B cell (primary cell): ENCODE results near the gene TTC28. TPM values are rescaled to one million over a fixed set of nuclear protein-coding genes. Genes with fewer than 3 reads are reported as not detected.

Experiments used
- ATAC-seq: fragments of 200-7000 bp; cut with Tn5 transposase; one replicate; pipeline ENCODE4 v1.10.0; 2021; ENCODE audit warnings: low read depth, mild to moderate bottlenecking, moderate number of reproducible peaks, moderate library complexity
- CTCF ChIA-PET: fragments of 350-600 bp; sonication (Branson Sonifier 250); formaldehyde crosslinking; loops from one replicate; lab custom pipeline; 2021; ENCODE audit warnings: antibody characterized with exemption, inconsistent platforms; lab: Charles Lee
- POLR2A ChIA-PET: fragments of 350-600 bp; sonication (Branson Sonifier 250); formaldehyde crosslinking; loops from one replicate; lab custom pipeline; 2021; ENCODE audit warnings: antibody characterized with exemption; lab: Charles Lee
- DNase-seq: peaks from one replicate; pipeline ENCODE4 v3.0.0; 2013
- H2AFZ ChIP-seq: 2 replicates; pipeline ENCODE4 v1.6.1; 2012; ENCODE audit warnings: mild to moderate bottlenecking, low read depth, low read length; ENCODE audit not compliant: insufficient read depth, poor library complexity, severe bottlenecking
- H3K27ac ChIP-seq, 2 donors: 1 replicate in 1 of 2; 2 replicates in 1 of 2; pipeline ENCODE4 v1.5.1; 2012 to 2013; ENCODE audit warnings: low read length in 2 of 2, mild to moderate bottlenecking in 2 of 2, moderate library complexity in 1 of 2
- H3K27me3 ChIP-seq, 4 experiments: fragments of 200-600 bp in 1 of 4; sonication (generic) in 1 of 4; replicated peaks in 1 of 4; 1 replicate in 2 of 4; 2 replicates in 2 of 4; pipeline versions ENCODE4 v1.6.1 to v1.7.0; 2013 to 2016; ENCODE audit warnings: low read length in 3 of 4, mild to moderate bottlenecking in 2 of 4, mixed read lengths in 1 of 4, moderate library complexity in 1 of 4; ENCODE audit not compliant: insufficient read depth in 4 of 4, control insufficient read depth in 3 of 4; ENCODE audit errors: control extremely low read depth in 1 of 4
- H3K36me3 ChIP-seq, 2 experiments: replicated peaks in 1 of 2; 1 replicate in 1 of 2; 2 replicates in 1 of 2; pipeline versions ENCODE4 v1.6.1 to v1.7.1; 2013; ENCODE audit warnings: low read length in 1 of 2; ENCODE audit not compliant: insufficient read depth in 2 of 2, control insufficient read depth in 1 of 2; ENCODE audit errors: control extremely low read depth in 1 of 2, extremely low read depth in 1 of 2
- H3K4me1 ChIP-seq, 2 donors: fragments of 200-600 bp in 1 of 2; sonication (generic) in 1 of 2; 1 replicate in 1 of 2; 2 replicates in 1 of 2; pipeline versions ENCODE4 v1.5.1 to v1.6.1; 2013 to 2017; ENCODE audit warnings: low read length in 2 of 2; ENCODE audit not compliant: control insufficient read depth in 2 of 2, insufficient read depth in 2 of 2
- H3K4me2 ChIP-seq: replicated peaks from 2 replicates; pipeline ENCODE3; 2012; ENCODE audit warnings: mild to moderate bottlenecking, low read depth, low read length; ENCODE audit not compliant: poor library complexity, severe bottlenecking
- H3K4me3 ChIP-seq, 5 experiments: fragments of 200-600 bp in 1 of 5; sonication (generic) in 1 of 5; 1 replicate in 3 of 5; 2 replicates in 2 of 5; pipeline versions ENCODE4 v1.5.1 to v1.7.0; 2011 to 2016; ENCODE audit warnings: low read length in 4 of 5, mild to moderate bottlenecking in 4 of 5, low read depth in 2 of 5, control low read depth in 1 of 5, moderate library complexity in 1 of 5; ENCODE audit not compliant: insufficient read depth in 1 of 5; ENCODE audit errors: control extremely low read depth in 1 of 5, extremely low read depth in 1 of 5
- H3K79me2 ChIP-seq: fragments of 200-600 bp; sonication (generic); one replicate; pipeline ENCODE4 v1.6.0; 2016; ENCODE audit warnings: low read length; ENCODE audit not compliant: control insufficient read depth, insufficient read depth
- H3K9ac ChIP-seq: fragments of 200-600 bp; sonication (generic); 2 replicates; pipeline ENCODE4 v1.6.1; 2017; ENCODE audit warnings: mild to moderate bottlenecking, low read length, moderate library complexity
- H3K9me3 ChIP-seq, 3 donors: one replicate each; pipeline versions ENCODE4 v1.6.1 to v1.7.1; 2013; ENCODE audit warnings: low read length in 2 of 3; ENCODE audit not compliant: control insufficient read depth in 2 of 3, insufficient read depth in 1 of 3; ENCODE audit errors: control extremely low read depth in 1 of 3
- H4K20me1 ChIP-seq: 2 replicates; pipeline ENCODE4 v1.6.0; 2012; ENCODE audit warnings: mild to moderate bottlenecking, low read length; ENCODE audit not compliant: insufficient read depth, control insufficient read depth, poor library complexity, severe bottlenecking
- H3K27ac Mint-ChIP-seq: one replicate; pipeline ENCODE4 v1.8.0; 2021; ENCODE audit warnings: mixed read lengths
- H3K27me3 Mint-ChIP-seq: one replicate; pipeline ENCODE4 v1.8.0; 2021; ENCODE audit warnings: mixed read lengths
- H3K4me1 Mint-ChIP-seq: one replicate; pipeline ENCODE4 v1.8.0; 2021; ENCODE audit warnings: mixed read lengths
- H3K4me3 Mint-ChIP-seq: one replicate; pipeline ENCODE4 v1.8.0; 2021; ENCODE audit warnings: mixed read lengths
- H3K9me3 Mint-ChIP-seq: one replicate; pipeline ENCODE4 v1.8.0; 2022; ENCODE audit warnings: mixed read lengths; ENCODE audit not compliant: insufficient read depth
- EZH2 ChIP-seq: IDR thresholded peaks from 2 replicates; pipeline ENCODE4 v1.6.1; 2012; ENCODE audit warnings: borderline replicate concordance, low read depth, mild to moderate bottlenecking, moderate library complexity, low read length; ENCODE audit not compliant: insufficient read depth, poor library complexity, severe bottlenecking
- WGBS: methylation state at CpG from one replicate; pipeline ENCODE4 v1.1.5; 2013; ENCODE audit warnings: missing lambda C conversion rate; ENCODE audit not compliant: insufficient coverage; 5-methylcytosine and 5-hydroxymethylcytosine counted together
- intact Hi-C: fragments of 100-400 bp; cut with micrococcal nuclease; formaldehyde crosslinking; loops from one replicate; pipeline ENCODE4 v1.10.0; 2022
- polyA plus RNA-seq: library from polyadenylated mRNA; depleted of rRNA; stranded (reverse); fragments of >200 nt; gene quantifications from 2 replicates; pipeline ENCODE4 v1.2.3, GENCODE V29; 2012
- total RNA-seq, 2 donors: library from RNA; stranded (reverse); fragments of 120-200 nt in 1 of 2; gene quantifications; 1 replicate in 1 of 2; 2 replicates in 1 of 2; pipeline versions ENCODE4 v1.2.3 to v1.2.4, GENCODE V29; 2013 to 2022
- TF ChIP-seq, protein P1 (sequence below): fragments of 200-600 bp; IDR thresholded peaks from one replicate; pipeline ENCODE4 v1.8.0; 2022; ENCODE audit warnings: antibody characterized with exemption, mild to moderate bottlenecking

Gene TTC28
- total and polyA plus RNA-seq, 2 donors (not counting 1 experiment from before 2014, with no cell fraction given) = 4.5 to 7.3 TPM

DNA sequence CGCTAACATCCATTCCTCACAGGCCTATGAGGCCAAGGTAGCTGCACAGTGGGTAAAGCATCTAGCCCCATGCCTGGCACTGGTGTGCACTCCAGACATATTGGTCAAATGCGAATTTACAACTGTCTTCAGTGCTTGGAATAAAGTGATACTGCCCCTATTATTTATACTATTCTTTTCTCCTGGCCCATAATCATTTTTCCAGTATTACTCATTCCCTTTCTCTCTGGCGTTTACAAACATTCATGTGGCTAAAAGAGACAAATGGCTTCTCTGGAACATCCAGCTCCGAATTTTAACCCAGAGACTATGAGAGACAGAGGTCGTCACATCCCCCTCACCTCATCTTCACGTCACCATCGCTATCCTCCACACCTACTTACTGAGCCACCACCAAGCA is 673.4 kb downstream of the TTC28 start:
- Histone ChIP-seq H3K9ac (no peak overlapping the region), H3K4me3 (no peak overlapping the region), H4K20me1 (no peaks in the 10 kb centered on the region), H3K36me3 (no peaks in the 10 kb centered on the region), H3K4me1 (no peaks in the 10 kb centered on the region), H3K9me3 (no peaks in the 10 kb centered on the region), H3K27me3 (no peaks in the 10 kb centered on the region), H3K4me2 (no peak overlapping the region), H2AFZ (no peak overlapping the region), H3K27ac (no peak overlapping the region), H3K79me2 (no peaks in the 10 kb centered on the region)
- H3K27me3 Mint-ChIP-seq = no peaks in the 10 kb centered on the region
- ATAC-seq (no peak), DNase-seq (no peak)
- POLR2A ChIA-PET = no interaction called here
- 90% methylated on average over 5 of the region's 7 CpGs for WGBS
- H3K9me3 Mint-ChIP-seq = no peaks in the 10 kb centered on the region
- no peak overlapping the region for H3K4me3 Mint-ChIP-seq
- CTCF ChIA-PET = interaction anchor here (15.0 kb wide), 1 partner anchor 120 kb away, joined by 342 read pairs; no protein-coding TSS in a partner anchor
- no peaks in the 10 kb centered on the region for H3K4me1 Mint-ChIP-seq
- intact Hi-C loops = loop anchor here (5.0 kb wide), 2 partner anchors 1249 to 1329 kb away; no protein-coding TSS in a partner anchor
- TF ChIP-seq, protein P1, sequence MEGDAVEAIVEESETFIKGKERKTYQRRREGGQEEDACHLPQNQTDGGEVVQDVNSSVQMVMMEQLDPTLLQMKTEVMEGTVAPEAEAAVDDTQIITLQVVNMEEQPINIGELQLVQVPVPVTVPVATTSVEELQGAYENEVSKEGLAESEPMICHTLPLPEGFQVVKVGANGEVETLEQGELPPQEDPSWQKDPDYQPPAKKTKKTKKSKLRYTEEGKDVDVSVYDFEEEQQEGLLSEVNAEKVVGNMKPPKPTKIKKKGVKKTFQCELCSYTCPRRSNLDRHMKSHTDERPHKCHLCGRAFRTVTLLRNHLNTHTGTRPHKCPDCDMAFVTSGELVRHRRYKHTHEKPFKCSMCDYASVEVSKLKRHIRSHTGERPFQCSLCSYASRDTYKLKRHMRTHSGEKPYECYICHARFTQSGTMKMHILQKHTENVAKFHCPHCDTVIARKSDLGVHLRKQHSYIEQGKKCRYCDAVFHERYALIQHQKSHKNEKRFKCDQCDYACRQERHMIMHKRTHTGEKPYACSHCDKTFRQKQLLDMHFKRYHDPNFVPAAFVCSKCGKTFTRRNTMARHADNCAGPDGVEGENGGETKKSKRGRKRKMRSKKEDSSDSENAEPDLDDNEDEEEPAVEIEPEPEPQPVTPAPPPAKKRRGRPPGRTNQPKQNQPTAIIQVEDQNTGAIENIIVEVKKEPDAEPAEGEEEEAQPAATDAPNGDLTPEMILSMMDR = no peak
- no peak for TF ChIP-seq EZH2
- no peak overlapping the region for H3K27ac Mint-ChIP-seq

DNA sequence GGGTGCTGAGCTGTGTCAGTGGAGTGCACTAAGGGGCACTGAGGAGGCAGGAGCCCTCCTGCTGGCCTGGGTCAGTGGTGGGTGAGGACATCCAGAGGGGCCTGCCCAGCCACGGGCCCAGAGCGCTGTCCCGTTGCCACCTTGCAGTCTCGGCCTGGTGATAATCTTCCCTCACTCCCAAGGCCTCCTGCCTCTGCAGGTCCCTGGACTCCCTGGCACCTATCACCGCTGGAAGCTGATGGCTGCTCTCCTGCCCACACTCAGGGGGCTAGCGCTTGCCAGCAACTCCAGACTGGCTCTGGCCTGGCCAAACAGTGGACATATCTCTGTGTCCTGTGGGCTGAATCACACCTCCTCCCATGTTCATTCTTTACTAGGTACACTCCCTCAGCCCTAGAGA is 674.1 kb downstream of the TTC28 start:
- Histone ChIP-seq H3K4me3 (no peak overlapping the region), H3K9ac (no peak overlapping the region), H4K20me1 (no peaks in the 10 kb centered on the region), H3K79me2 (no peaks in the 10 kb centered on the region), H3K36me3 (no peaks in the 10 kb centered on the region), H3K27ac (no peak overlapping the region), H3K4me1 (no peaks in the 10 kb centered on the region), H3K9me3 (no peaks in the 10 kb centered on the region), H3K4me2 (no peak overlapping the region), H2AFZ (no peak overlapping the region), H3K27me3 (no peaks in the 10 kb centered on the region)
- intact Hi-C loops = loop anchor here (5.0 kb wide), 2 partner anchors 1248 to 1328 kb away; no protein-coding TSS in a partner anchor
- TF ChIP-seq, protein P1 = no peak
- no peak for TF ChIP-seq EZH2
- Mint-ChIP-seq H3K27me3 (no peaks in the 10 kb centered on the region), H3K4me3 (no peak overlapping the region), H3K9me3 (no peaks in the 10 kb centered on the region), H3K27ac (no peak overlapping the region), H3K4me1 (no peaks in the 10 kb centered on the region)
- 97% methylated on average over 6 of the region's 6 CpGs for WGBS
- ChIA-PET POLR2A (no interaction called here), CTCF (interaction anchor here (15.0 kb wide), 1 partner anchor 120 kb away, joined by 342 read pairs; no protein-coding TSS in a partner anchor)
- no peak for DNase-seq
- ATAC-seq = no peak
